Epithelial cell of esophagus (primary cell): Measurements from ENCODE around the gene SH2D7.

Experiments
- DNase-seq: peaks from one replicate; pipeline ENCODE4 v3.0.0; 2010; ENCODE audit warnings: low read depth
- H3K4me3 ChIP-seq: 2 replicates; pipeline ENCODE4 v1.5.1; 2011; ENCODE audit warnings: mild to moderate bottlenecking, low read length, control low read depth
- CTCF ChIP-seq: IDR thresholded peaks from 2 replicates; pipeline ENCODE4 v1.5.1; 2011; ENCODE audit warnings: low read depth, mild to moderate bottlenecking, low read length, control low read depth, inconsistent platforms; ENCODE audit not compliant: insufficient read depth; ENCODE audit errors: missing control alignments

The SH2D7 gene

GRCh38 chr15:78087951-78088772, 4.2 kb upstream of the SH2D7 start:
- H3K4me3 ChIP-seq = no peak overlapping the region
- TF ChIP-seq CTCF = no peak
- DNase-seq = peak; percentile 42

DNA sequence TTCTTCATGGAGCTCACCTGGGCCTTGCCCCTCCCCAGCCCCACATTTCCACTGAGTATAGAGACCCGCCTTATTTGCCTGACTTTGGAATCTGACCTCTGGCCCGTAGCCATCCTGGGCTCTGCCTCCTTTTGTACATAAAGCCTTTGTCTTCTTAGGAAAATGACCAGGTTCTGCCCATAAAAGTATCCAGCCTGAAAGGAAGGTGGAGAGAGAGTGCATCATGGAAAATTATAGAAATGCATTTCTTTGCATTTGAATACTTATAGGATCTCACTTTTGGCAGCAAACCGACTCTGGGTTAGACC, 3.6 kb upstream of the SH2D7 start:
- no peak for TF ChIP-seq CTCF
- H3K4me3 ChIP-seq = no peak overlapping the region
- no peak for DNase-seq

DNA sequence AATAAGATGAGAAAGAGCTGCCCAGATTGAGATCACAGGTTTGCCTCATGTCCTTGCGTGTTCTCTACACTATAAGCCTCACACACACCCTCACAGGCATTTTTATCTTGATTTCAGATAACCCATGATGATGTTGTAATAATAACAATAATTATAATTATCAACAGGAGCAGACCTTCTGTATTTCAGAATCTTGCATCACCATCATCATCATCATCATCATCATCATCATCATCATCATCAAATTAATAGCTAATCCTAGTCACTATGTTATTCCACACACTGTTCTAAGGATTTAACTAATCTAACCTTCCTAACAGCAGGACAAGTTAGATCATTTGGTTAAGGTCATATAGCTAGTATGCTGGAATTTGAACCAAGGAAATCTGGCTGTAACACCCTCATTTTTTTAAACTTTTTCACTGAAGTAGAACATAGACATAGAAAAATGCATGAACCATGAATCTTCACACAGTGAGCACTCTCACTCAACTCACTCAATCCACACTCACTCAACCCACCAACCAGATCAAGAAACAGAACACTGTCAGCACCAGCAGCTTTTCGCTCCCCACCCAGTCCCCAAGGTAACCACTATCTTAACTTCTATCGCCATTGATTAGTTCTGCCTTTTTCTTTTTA, 1.8 kb upstream of the SH2D7 start:
- TF ChIP-seq CTCF = no peak
- H3K4me3 ChIP-seq = no peak overlapping the region
- no peak for DNase-seq

GRCh38 chr15:78093242-78094020, 1.1 kb downstream of the SH2D7 start:
- DNase-seq = no peak
- H3K4me3 ChIP-seq = no peak overlapping the region
- TF ChIP-seq CTCF = no peak

- DNase-seq = no peak
- no peak for TF ChIP-seq CTCF
- no peak overlapping the region for H3K4me3 ChIP-seq
These were observed 5.3 kb downstream of the SH2D7 start for GRCh38 chr15:78097667-78098066.

- no peak for TF ChIP-seq CTCF
- DNase-seq = no peak
- H3K4me3 ChIP-seq = no peak overlapping the region
These were observed 5.9 kb downstream of the SH2D7 start for GRCh38 chr15:78098131-78098755.
